LNCaP clone FGC (cell line): Measurements from ENCODE around the gene PATJ.

Experiments used
- DNase-seq: peaks from one replicate; pipeline ENCODE4 v3.0.0-alpha.2; 2011; ENCODE audit warnings: low read depth
- H3K4me3 ChIP-seq: 2 replicates; pipeline ENCODE4 v1.5.1; 2011; ENCODE audit warnings: mild to moderate bottlenecking, low read depth, low read length, control low read depth
- CTCF ChIP-seq: IDR thresholded peaks from 2 replicates; pipeline ENCODE4 v1.5.1; 2012; ENCODE audit warnings: mild to moderate bottlenecking; ENCODE audit not compliant: control insufficient read depth, insufficient read depth; ENCODE audit errors: extremely low read depth

PATJ gene

GRCh38 chr1:62084310-62084890 lies 342.1 kb downstream of the PATJ start:
- H3K4me3 ChIP-seq = no peak overlapping the region
- TF ChIP-seq CTCF = no peak
- DNase-seq = no peak

GRCh38 chr1:62088439-62088838 lies 346.2 kb downstream of the PATJ start:
- H3K4me3 ChIP-seq = no peak overlapping the region
- no peak for DNase-seq
- no peak for TF ChIP-seq CTCF

- no peak for DNase-seq
- H3K4me3 ChIP-seq = no peak overlapping the region
- no peak for TF ChIP-seq CTCF
Measured at GRCh38 chr1:62089570-62089969, 347.3 kb downstream of the PATJ start.

GRCh38 chr1:62090016-62090415 lies 347.7 kb downstream of the PATJ start:
- no peak for DNase-seq
- TF ChIP-seq CTCF = no peak
- H3K4me3 ChIP-seq = no peak overlapping the region

- no peak for DNase-seq
- no peak for TF ChIP-seq CTCF
- H3K4me3 ChIP-seq = no peak overlapping the region
Measured at GRCh38 chr1:62092110-62092509, 349.8 kb downstream of the PATJ start.

- H3K4me3 ChIP-seq = no peak overlapping the region
- DNase-seq = no peak
- no peak for TF ChIP-seq CTCF
Measured at GRCh38 chr1:62093261-62093660, 351.0 kb downstream of the PATJ start.

- TF ChIP-seq CTCF = no peak
- no peak for DNase-seq
- no peak overlapping the region for H3K4me3 ChIP-seq
Measured at GRCh38 chr1:62097464-62097863, 355.2 kb downstream of the PATJ start.
